AG09309 (cell line): Measurements from ENCODE around the gene ABI3.

Experiments used
- DNase-seq: peaks from one replicate; pipeline ENCODE4 v3.0.0-alpha.2; 2010; ENCODE audit warnings: low read depth
- H3K4me3 ChIP-seq: 2 replicates; pipeline ENCODE4 v1.5.1; 2011; ENCODE audit warnings: mild to moderate bottlenecking, low read depth, low read length, moderate library complexity; ENCODE audit not compliant: control insufficient read depth
- TF ChIP-seq, protein P1 (sequence below): IDR thresholded peaks from 2 replicates; pipeline ENCODE4 v1.5.1; 2011; ENCODE audit warnings: mild to moderate bottlenecking, low read depth, low read length, inconsistent platforms; ENCODE audit not compliant: insufficient read depth, control insufficient read depth; ENCODE audit errors: missing control alignments

Gene ABI3

DNA sequence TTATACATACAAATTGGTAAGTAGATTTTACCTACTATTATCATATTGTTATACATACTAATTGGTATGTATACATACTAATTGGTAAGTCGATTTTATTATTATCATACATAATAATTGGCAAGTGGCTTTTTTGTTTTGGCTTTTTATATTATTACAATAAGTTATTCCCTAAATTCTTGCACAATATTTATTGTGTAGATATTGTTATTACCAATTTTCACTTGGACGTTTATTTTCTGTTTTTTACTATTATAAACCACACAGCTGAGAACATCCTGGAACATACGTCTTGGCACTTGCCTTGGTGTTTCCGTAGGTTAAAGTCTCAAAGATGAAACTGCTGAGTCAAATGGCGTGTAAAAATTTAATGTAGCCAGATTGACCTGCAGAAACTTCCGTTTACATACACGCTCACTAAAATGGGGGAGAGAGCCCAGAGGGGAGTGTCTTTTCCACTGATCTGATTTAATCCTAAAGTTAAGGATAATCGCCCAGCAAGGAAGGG, 19.0 kb upstream of the ABI3 start:
- DNase-seq: no peak
- peak overlapping the region; percentile 89 for H3K4me3 ChIP-seq
- TF ChIP-seq, protein P1, sequence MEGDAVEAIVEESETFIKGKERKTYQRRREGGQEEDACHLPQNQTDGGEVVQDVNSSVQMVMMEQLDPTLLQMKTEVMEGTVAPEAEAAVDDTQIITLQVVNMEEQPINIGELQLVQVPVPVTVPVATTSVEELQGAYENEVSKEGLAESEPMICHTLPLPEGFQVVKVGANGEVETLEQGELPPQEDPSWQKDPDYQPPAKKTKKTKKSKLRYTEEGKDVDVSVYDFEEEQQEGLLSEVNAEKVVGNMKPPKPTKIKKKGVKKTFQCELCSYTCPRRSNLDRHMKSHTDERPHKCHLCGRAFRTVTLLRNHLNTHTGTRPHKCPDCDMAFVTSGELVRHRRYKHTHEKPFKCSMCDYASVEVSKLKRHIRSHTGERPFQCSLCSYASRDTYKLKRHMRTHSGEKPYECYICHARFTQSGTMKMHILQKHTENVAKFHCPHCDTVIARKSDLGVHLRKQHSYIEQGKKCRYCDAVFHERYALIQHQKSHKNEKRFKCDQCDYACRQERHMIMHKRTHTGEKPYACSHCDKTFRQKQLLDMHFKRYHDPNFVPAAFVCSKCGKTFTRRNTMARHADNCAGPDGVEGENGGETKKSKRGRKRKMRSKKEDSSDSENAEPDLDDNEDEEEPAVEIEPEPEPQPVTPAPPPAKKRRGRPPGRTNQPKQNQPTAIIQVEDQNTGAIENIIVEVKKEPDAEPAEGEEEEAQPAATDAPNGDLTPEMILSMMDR: no peak

DNA sequence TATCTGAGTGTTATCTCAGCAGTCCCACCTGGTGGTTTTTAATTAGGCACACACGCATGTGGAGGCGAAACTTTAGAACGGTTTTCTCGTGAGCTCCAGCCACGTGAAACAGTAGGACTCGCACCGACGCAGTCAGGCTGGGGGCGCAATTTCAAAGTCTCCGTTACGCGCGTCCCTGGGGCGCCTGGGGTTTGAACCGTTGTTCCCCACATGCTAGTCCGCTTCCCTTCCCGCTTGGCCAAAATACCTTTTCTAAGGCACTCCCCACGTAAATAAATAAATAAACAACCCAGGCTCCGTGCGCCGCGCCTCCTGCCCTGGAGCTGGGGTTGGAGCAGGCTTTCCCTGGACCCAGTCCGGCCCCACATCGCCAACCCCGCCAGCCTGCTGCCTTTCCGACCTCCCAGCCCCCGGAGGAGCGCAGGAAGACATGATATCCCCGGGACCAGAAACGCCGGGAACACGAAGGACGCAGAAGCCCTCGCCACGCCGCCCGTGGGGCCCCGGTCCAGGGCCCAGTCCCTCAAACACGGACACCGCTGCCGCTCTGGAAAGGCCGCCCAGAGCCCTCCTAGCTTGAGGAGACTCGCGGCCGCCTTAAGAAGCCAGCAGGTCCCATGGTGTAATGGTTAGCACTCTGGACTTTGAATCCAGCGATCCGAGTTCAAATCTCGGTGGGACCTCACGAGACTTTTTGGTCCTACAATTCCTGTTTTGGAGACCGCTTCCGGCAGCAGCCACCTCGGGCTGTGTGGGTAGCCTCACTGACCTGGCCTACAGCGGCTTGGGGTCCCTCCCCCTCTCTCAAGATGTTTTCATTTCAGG, 18.4 kb upstream of the ABI3 start:
- TF ChIP-seq, protein P1: peak; percentile 37
- peak; percentile 48 for DNase-seq
- peak overlapping the region; percentile 89 for H3K4me3 ChIP-seq

DNA sequence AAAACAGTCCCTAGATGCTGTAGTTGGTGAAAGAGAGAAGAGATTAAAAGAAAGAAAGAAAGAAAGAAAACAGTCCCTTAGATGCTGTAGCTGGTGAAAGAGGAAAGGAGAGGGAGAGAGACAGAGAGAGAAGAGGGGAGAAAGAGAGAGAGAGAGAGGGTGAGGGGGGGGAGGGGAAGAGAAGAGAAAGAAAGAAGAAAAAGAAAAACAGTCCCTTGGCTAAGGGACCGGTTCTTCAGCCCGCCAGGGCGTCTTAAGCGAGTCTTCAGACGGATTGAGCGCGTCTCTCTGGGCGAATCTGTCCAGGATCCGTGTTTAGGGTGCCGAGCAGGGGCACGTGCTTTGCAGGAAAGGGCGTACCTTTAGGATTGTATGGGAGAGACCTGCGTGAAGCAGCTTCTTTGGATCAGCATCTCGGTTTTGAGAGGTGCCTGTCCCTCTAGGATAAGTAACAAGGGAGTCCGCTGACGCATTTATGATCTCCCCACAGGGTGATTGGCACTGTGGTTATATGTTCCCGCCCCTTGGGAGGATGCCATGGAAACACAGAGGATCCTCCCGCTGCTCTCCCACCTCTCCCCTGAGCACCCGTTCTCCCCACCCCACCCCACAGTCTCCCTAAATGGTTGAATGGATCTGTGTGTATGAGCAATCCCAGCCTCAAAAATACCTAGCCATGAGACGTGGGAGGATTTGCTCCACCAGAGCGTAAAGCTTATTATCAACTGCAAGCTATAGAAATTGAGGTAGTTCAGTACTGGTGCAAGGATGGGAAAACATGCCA, 16.8 kb upstream of the ABI3 start:
- TF ChIP-seq, protein P1: no peak
- DNase-seq: no peak
- peak overlapping the region; percentile 89 for H3K4me3 ChIP-seq

DNA sequence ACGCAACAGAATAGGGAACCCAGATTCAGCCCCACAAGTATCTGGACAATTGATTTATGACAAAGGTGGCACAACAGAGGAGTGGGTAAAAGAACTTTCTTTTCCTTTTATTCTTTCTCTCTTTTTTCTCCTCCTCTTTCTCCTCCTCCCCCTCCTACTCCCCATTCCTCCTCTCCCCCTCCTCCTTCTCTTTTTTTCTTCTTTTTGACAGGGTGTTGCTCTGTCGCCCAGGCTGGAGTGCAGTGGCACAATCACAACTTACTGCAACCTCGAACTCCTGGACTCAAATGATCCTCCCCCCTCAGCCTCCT, 16.3 kb upstream of the ABI3 start:
- H3K4me3 ChIP-seq: no peak overlapping the region
- DNase-seq: no peak
- TF ChIP-seq, protein P1: no peak

DNA sequence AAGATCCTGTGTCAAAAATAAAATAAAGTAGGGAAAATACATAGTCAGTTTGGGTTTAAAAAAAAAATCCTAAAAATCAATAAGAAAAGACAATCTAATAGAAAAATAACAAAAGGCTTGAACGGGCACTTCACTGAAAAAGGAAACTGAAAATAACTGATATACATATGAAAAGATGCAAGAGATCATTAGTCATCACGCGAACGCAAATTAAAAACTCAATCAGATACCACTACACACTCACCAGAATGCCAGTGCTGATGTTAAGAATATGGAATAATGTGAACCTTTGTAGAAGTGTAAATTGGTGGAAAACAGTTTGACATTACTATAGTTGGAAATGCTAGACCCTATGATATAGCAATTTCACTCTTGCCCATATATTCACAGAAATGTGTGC, 14.8 kb upstream of the ABI3 start:
- H3K4me3 ChIP-seq: no peak overlapping the region
- TF ChIP-seq, protein P1: no peak
- no peak for DNase-seq

DNA sequence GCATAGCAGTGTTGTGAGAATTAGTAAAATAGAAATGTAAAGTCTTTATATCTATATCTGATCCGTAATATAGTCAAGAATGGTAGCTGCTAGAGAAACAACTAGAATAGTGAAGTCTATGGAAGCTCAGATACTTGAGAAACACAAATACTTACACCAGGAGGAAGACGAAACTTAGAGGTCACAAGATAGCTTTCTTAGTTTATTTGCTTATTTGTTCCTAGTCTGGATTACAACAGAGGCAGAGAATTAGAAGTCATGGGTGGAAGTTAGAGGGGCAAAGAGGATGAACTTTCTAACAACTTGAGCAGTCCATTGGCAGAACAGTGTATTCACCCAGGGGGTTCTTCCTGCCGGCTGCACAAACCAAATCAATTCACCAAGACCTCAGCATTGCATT, 14.0 kb upstream of the ABI3 start:
- H3K4me3 ChIP-seq: no peak overlapping the region
- TF ChIP-seq, protein P1: no peak
- no peak for DNase-seq
